HG02973 (cell line): Measurements from ENCODE around the gene MYO16.
"Not testable (repeated sequence)": the region's sequence is repeated elsewhere in the genome, so short reads cannot be mapped to it uniquely, and the experiment has no call there.

ENCODE experiments used
- ATAC-seq: cut with Tn5 transposase; IDR thresholded peaks from one replicate; pipeline ENCODE4 v1.9.1; 2021; ENCODE audit warnings: moderate library complexity; ENCODE audit not compliant: unreplicated experiment

Gene MYO16

DNA sequence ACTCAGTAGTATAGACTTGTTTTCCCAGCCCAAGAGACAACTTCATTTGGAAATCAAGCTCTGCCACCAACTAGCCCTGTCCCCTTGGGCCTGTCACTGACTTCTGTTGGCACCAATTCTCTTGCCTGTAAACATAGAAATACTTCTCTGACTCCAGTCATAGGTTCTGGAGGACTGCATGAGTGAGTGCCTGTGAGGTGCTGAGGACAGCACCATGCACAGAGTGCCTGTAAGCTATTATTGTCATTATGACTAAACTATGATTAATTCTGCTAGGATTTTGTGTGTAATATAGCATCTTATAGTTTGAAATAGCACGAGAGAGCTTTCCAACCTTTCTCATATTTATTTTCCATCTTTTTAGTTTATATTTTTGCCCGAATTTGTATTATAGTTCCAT is 247.9 kb downstream of the MYO16 start:
- no peak for ATAC-seq

DNA sequence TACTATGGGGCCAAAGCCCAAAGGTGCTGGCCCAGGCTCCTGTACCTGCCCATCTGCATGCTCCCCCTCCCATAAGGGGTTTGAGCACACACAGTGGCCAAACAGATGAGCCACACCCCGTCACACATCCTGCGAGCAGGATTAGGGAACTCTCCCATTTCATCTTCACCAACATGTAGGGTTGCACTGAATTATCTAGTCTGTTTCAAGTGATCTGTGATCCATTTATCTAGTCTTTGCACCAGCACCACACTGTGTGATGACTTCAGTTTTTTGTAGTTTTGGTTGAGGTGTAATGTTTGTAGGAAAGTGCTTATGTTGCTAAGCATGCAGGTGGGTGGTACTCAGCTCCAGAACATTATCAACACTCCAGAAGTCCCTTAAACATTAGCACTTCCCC is 249.3 kb downstream of the MYO16 start:
- ATAC-seq: no peak

DNA sequence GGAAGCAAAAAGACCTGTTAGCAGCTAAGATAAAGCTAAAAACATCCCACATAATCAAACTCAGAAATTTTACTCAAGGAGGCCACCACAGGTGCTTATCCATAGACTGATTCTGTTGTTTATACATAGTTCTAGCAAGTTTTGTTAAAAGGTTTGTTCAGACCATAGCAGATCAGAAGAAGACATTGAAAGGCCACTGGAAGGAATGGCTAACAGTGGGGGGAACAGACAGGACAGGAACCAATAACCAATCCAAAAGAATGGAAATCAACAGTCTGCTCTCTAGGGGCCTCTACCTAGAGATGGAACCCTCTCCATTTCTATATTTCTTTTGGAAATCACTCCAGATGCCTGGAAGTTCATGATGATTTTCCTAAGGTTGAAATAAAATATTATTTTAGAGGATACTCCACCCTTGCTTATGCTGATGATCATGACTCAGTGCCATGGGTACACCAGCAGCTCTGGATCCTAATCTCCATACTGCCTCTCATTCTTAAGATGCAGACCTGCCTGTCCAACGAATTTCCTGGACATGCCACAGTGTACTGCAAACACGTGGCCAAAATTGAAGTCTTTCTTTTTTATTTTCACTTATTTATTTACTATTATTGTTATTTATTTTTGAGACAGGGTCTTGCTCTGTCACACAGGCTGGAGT is 260.0 kb downstream of the MYO16 start:
- no peak for ATAC-seq

GRCh38 chr13:108895220-108895704 is 265.9 kb downstream of the MYO16 start:
- no peak for ATAC-seq

DNA sequence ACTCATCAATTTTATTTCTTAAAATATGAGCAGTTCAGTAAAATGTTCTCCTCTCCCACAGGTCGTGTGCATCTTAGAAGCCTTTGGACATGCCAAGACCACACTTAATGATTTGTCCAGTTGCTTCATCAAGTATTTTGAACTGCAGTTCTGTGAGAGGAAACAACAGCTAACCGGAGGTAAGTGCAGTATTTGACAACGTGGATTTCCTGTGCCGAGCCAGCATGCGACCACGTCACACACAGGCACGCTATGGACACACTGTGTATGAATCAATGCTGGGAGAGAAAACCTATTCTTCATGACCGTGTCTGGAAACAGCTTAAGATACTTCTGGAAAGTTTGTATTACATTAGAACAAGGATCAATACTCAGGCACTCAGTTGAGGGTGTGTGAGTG is 268.5 kb downstream of the MYO16 start:
- ATAC-seq: no peak

DNA sequence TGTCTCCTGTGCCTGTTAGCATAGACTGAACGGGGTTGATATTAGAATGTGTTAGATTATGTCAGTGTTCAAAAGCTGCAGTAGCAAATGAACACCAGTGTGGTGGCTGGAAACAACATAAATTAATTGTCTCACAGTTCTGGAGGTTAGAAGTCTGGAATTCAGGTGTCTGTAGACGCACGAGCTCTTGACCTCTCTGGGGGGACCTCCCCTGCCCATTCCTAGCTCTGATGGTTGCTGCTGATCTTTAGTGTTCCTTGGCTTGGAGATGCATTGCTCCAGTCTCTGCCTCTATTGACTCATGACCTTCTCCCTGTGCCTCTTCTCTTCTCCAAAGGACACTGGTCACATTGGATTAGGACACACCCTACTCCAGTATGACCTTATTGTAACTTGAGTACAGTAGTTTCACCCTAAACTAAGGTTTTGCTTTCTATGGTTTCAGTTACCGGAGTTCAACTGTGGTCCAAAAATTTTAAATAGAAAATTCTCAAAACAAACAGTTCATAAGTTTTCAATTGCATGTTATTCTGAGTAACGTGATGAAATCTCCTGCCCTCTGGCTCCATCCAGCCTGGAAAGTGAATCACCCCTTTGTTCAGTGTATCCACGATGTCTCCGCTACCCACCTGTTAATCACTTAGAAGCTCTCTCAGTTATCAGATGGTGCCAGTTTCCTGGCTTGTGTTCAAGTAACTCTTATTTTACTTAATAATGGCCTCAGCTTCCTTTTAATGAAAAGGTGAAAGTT is 273.2 kb downstream of the MYO16 start:
- no peak for ATAC-seq

DNA sequence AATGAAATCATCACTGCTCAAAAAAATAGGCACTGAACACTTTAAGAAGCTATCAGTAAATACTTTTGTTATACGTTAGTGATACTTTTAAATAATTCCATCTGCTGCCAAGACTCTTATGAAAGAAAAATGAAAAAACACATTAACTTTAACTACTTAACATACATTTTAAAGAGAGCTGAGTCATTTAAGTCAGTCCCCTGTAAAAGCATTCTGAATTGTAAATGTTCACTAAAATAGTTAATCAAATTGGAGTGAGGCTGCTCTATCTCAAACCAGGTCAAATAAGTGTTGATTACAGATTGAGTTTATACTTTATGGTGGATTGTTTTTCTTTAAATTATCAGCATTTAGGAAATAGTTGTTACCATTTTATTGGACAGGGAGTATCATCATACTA is 274.2 kb downstream of the MYO16 start:
- ATAC-seq: no peak

- ATAC-seq: no peak
Observed at GRCh38 chr13:108911807-108912206, 282.4 kb downstream of the MYO16 start.

GRCh38 chr13:108913731-108914130 is 284.3 kb downstream of the MYO16 start:
- not testable (repeated sequence) for ATAC-seq

DNA sequence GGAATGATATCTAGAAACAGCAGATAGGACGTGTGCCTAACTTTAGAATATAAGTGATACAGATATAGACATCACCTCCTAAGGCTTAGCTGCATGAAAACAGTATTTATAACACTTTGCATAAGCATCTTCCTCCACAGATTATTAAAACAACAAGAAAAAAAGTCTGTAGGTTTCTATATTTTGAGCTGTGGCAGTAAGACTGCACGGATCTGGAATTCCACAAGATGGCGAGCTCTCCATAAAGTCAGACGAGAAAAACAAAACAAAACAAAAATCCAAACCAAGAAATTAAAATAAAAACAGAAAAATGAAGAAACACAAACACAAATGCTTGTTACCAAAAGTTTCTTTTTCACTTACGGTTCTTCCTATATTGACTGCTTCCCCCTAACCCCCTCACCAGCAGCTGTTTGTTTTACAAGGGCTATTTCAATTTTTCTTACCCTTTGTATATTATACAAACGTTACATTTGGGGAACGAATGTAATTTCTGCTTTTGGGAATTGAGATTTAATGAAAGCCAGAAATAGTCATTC is 285.8 kb downstream of the MYO16 start:
- no peak for ATAC-seq

GRCh38 chr13:108915634-108916512 is 286.5 kb downstream of the MYO16 start:
- peak; percentile 95 for ATAC-seq

DNA sequence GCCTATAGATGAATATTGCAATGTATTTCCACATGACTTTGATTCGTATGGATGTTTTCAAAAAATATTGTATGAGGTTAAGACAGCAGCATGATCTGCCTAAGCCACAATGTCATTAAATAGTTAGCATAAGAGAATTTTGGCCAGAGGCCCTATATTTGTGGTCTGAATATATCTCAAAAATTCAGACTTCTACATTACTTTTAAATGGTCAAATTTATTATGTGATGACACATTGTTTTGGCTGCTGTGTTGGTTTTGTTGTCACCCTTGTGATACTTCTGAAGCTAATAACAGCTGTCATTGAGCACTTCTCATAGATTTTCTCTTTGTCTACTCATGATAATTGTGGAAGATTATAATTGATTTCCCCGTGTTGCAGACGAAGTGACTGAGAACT is 288.2 kb downstream of the MYO16 start:
- no peak for ATAC-seq

DNA sequence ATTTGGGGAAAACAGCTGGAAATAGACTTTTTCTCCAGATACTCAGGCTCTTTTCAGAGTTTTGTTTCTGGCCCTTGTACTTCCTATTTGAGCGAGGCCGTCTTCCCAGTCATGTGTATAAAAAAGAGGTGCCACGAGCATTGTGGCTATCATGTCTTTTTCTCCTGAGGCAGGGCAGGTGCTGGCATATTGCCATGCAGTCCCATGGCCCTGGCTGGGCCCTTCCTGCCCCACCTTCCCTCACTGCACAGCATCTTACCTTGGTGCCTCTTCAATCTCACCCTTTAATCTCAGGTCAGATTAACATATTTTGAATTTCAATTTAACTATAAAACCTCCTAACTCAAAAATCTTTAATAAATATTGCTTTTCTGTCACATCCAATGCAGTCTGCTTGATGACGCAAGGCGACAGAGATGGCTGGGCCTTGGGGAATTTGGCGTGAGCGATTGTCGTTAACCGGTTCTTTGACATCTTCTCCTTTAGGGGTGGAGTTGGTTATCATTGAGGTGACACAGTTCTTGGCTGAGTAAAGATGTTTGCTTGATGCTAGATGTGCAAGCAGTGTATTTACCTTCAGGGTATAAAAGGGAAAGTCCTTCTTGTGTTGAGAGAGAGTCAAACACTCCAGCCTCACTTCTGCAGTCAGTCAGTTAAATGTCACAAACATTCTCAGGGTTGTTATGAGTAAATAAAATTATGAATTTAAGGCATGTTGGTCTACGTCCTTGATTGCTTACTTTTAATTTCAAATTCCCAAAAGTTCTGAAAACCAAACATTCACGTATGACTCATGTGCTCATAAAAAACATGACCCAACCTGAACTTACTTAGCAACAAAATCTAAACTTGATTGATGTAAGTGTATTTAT is 289.9 kb downstream of the MYO16 start:
- no peak for ATAC-seq

DNA sequence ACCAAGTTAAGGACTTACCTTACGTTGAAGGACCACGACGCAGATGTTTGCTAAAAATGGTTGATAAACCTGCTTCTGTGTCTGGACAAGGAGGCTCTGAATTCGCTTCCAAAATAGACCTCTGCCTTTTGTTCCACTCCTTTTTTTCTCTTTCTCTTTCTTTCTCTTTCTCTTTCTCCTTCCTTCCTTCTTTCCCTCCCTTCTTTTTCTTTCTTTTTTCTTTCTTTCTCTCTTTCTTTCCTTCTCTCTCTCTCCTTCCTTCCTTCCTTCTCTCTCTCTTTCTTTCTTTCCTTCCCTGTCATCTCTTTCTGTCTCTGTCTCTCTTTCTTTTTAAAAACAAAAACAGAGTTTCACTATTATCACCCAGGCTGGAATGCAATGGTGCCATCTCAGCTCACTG is 290.7 kb downstream of the MYO16 start:
- no peak for ATAC-seq

DNA sequence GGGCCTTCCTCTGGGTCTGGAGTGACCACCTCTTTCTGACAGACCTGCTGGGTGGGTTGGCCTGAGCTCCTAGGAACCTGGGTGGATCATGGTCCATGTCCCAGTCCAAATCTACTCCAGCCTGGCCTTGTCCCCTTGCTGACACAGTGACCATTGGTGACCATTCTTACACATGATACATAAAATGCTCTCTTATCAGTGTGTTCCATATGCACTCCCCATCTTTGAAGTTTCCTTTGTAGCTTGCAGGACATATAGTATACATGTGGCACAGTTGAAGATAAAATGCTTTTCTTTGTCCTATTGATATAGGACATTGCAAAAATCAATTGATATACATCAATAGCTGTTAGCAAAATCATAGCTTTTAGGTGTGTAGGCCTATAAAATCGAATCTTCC is 291.8 kb downstream of the MYO16 start:
- no peak for ATAC-seq

DNA sequence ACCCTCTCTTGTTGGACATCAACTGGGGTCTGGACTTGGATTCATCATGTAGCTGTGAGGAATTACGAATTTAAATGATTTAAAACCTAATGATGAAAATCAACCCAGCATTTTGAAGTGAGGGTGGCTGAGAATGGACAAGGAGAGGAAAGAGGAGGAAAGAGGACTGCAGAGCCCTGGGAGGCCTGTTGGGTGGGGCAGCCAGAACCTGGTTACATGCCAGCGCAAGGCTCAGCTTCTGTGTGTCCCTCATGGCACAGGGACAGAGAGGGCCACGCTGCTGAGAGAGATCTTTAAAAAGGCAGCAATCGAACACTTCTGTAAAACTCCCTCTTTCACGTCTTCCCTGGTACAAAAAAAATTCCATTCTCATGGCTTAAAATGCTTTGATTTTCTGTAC is 292.7 kb downstream of the MYO16 start:
- no peak for ATAC-seq

- no peak for ATAC-seq
Observed at GRCh38 chr13:108923386-108924047, 294.1 kb downstream of the MYO16 start.

DNA sequence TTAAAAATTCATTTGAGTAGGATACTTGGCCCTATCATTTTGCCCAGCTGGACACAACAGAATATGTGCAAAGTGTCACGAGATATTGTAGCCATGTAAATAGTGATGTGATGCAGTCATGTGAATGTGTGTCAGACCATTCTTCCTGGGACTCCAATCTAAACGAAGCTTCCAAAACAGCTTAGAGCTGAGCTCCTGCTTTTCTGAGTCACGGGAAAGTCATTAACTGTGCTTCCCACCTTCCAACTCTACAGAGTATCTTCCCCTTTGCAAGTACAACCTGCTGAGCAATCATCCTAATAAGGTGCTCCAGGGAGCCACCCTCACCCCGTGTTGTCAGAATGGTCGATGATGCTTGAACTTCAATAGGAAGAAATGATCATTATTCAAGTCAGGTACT is 294.7 kb downstream of the MYO16 start:
- no peak for ATAC-seq

DNA sequence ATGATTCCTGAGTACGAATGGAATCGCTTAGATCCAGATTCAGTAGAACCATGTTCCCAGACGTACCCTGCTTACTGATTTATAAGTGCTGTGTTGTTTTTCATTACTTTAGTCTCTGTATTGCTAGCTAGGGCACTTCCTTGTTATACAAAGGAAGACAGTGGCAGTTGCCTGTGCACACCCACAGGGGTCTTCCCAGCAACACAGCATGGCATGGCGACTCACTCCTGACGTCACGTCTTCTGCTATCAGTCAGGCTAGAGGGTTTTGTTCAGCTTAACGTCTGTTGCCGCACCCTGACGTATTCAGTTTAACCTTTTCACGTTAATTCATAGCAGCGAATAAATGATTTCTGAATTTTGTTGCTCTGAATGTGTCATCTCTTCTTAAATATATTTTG is 295.1 kb downstream of the MYO16 start:
- no peak for ATAC-seq

GRCh38 chr13:108925070-108925469 is 295.7 kb downstream of the MYO16 start:
- no peak for ATAC-seq
